ENCODE data around the gene TDRD3.
"Not testable (repeated sequence)": the region's sequence is repeated elsewhere in the genome, so short reads cannot be mapped to it uniquely, and the experiment has no call there.

The TDRD3 gene

DNA sequence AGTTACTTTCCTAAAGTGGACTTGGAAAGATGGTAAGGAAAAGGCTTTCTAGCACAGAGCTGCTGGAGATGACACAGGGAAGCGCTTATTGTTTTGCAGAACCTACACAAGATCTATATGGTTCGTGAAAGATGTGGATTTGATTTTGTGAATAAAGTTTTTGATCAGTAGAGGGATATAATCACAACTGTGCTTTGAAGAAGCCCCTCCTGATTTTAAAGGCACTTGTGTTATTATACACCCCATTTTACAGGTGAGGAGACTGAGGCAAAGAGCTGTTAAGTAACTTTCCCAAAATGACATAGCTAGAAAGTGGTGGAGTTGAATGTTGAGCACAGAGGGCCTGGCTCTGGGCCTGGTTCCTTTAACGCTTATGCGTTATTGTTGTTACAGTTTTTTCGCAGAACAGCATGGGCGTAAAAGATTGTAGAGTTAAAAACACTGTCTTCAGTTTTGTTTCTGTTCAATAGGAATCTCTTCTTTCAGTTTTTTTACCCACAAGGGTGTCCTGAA, 1.4 kb downstream of the TDRD3 start:
- DNase-seq (ENCODE audit: insufficient read length, low spot score) (no peak), FAIRE-seq (no peak)
- no peak for TF ChIP-seq CTCF (IDR thresholded peaks at IDR 0.05; ENCODE audit: insufficient read depth, missing control alignments)

DNA sequence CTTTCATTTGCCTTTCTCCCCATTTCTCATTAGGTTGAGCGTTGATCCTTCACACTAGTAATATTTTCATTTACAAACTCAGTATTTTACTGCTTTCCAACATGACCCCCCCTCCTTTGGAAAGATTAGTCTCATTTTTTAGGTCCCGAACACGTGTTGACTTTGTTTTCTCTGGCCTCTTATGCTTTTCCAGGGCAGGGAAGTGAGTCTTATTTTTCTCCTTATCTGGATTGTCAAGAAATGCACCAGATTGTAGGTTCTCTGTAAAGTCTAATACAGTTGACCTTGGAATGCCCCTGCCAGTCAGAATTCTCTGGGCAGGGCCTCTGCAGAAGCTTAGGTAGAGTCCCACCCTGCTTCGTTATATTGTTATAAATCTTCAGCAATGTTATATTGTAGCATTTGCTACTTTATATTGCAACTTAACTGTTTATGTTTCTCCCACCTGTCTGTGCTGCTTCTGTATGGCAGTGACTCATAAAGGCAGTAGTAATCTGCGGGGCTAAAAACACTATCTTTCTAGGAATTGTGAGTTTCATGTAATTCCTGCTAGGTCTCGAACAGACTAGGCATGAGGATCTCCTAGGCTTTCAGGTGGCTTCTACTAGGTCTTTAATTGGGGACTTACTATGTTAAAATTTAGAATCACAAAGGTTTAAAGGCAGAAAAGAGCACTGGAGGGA, 2.0 kb downstream of the TDRD3 start:
- FAIRE-seq: no peak
- no peak for TF ChIP-seq CTCF (IDR thresholded peaks at IDR 0.05; ENCODE audit: insufficient read depth, missing control alignments)

GRCh38 chr13:60402022-60402421, 5.0 kb downstream of the TDRD3 start:
- no peak for FAIRE-seq
- TF ChIP-seq CTCF (IDR thresholded peaks at IDR 0.05; ENCODE audit: insufficient read depth, missing control alignments): no peak
- no peak for DNase-seq (ENCODE audit: insufficient read length, low spot score)

More for the DNA sequence above, 2.0 kb downstream of the TDRD3 start:
- DNase-seq (ENCODE audit: insufficient read length, low spot score): no peak

- no peak for TF ChIP-seq CTCF (IDR thresholded peaks at IDR 0.05; ENCODE audit: insufficient read depth, missing control alignments)
- DNase-seq (ENCODE audit: insufficient read length, low spot score) (no peak), FAIRE-seq (no peak)
Observed at GRCh38 chr13:60407095-60407494, 10.1 kb downstream of the TDRD3 start.

DNA sequence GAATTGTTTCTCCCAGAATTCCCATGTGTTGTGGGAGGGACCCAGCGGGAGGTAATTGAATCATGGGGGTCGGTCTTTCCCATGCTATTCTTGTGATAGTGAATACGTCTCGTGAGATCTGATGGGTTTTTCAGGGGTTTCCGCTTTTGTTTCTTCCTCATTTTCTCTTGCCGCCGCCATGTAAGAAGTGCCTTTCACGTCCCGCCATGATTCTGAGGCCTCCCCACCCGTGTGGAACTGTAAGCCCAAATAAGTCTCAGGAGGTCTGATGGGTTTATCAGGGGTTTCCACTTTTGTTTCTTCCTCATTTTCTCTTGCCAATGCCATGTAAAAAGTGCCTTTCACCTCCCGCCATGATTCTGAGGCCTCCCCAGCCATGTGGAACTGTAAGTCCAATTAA, 10.8 kb downstream of the TDRD3 start:
- DNase-seq (ENCODE audit: insufficient read length, low spot score); FAIRE-seq: not testable (repeated sequence)

DNA sequence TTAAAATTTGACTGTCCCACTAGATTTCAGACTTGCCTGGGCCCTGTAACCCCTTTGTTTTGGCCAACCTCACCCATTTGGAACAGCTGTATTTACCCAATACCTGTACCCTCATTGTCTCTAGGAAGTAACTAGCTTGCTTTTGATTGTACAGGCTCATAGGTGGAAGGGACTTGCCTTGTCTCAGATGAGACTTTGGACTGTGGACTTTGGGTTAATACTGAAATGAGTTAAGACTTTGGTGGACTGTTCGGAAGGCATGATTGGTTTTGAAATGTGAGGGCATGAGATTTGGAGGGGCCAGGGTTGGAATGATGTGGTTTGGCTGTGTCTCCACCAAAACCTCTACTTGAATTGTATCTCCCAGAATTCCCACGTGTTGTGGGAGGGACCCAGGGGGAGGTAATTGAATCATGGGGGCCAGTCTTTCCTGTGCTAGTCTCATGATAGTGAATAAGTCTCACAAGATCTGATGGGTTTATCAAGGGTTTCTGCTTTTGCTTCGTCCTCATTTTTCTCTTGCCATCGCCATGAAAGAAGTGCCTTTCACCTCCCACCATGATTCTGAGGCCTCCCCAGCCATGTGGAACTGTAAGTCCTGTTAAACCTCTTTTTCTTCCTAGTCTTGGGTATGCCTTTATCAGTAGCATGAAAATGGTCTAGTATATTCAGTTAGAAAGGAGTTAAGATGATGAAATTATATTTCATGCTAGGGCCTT, 12.7 kb downstream of the TDRD3 start:
- not testable (repeated sequence) for DNase-seq (ENCODE audit: insufficient read length, low spot score); FAIRE-seq

DNA sequence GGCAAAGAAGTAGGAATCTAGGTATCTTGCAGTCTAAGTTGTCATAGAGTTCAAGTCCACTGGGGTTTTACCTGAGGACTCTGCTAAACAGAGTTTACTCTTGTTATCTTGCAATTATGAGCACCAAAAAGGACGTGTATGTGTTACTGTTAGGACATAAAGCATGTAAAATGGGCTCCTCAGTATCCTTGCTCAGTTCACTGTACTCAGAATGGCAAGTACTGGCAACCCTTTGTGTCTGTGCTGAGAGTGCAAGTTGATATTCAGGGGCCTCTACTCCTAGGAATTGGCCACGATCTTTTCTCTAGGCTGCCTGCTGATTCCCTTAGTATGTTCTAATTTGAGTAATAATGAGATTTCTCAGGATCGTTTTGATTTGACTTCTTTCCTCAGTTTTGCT, 13.3 kb downstream of the TDRD3 start:
- no peak for FAIRE-seq
- DNase-seq (ENCODE audit: insufficient read length, low spot score): no peak
- TF ChIP-seq CTCF (IDR thresholded peaks at IDR 0.05; ENCODE audit: insufficient read depth, missing control alignments): no peak

DNA sequence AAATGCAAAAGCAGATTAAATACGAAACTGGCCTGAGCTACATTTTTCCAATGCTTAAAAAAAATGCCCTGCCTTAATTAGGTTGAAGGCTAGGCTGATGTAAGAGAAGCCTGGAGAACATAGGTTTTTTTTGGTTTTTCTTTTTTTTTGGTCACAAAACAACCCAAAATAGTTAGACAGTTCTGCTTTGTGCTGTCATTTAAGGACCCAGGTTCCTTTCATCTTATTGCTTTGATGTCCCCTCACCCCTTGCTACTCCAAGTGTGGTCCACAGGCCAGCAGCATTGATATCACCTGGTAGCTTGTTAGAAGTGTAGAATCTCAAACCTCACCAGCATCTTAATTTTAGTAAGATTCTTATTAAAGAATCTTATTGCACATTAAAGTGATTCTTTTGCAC, 14.4 kb downstream of the TDRD3 start:
- TF ChIP-seq CTCF (IDR thresholded peaks at IDR 0.05; ENCODE audit: insufficient read depth, missing control alignments): no peak
- no peak for FAIRE-seq
- no peak for DNase-seq (ENCODE audit: insufficient read length, low spot score)
